ENCODE data around the gene IL13. TPM values are rescaled to one million over a fixed set of nuclear protein-coding genes. Genes with fewer than 3 reads are reported as not detected.

IL13 gene
- polyA plus RNA-seq, 1 donor (not counting 4 experiments of a cell fraction or from before 2014, with no cell fraction given) = not detected

- Histone ChIP-seq H3K4me2 (ENCODE audit: control insufficient read depth, extremely low read depth, insufficient read depth, low read depth, low read length) (no peak overlapping the region), H3K9ac (ENCODE audit: control insufficient read depth, extremely low read depth, insufficient read depth, low read length) (no peak overlapping the region), H3K9me1 (ENCODE audit: control insufficient read depth, extremely low read depth, insufficient read depth, low read length) (no peaks in the 10 kb centered on the region), H3K36me3 (ENCODE audit: control insufficient read depth in 2 of 2, extremely low read depth in 1 of 2, insufficient read depth in 2 of 2, low read length in 2 of 2) (no peaks in the 10 kb centered on the region), H3K27ac (ENCODE audit: control insufficient read depth, insufficient read depth, low read length) (no peak overlapping the region), H4K20me1 (ENCODE audit: control insufficient read depth, extremely low read depth, insufficient read depth, low read length) (no peaks in the 10 kb centered on the region), H2AFZ (ENCODE audit: control insufficient read depth, low read length) (no peak overlapping the region), H3K27me3 (ENCODE audit: control insufficient read depth, extremely low read depth, insufficient read depth, low read length) (no peaks in the 10 kb centered on the region), H3K9me3 (ENCODE audit: control insufficient read depth, low read depth, low read length) (no peaks in the 10 kb centered on the region), H3K4me1 (ENCODE audit: control insufficient read depth, extremely low read depth, insufficient read depth, low read length) (no peaks in the 10 kb centered on the region), H3K4me3 (ENCODE audit: control insufficient read depth in 2 of 3, extremely low read depth in 1 of 3, insufficient read depth in 2 of 3, low read depth in 1 of 3, low read length in 3 of 3) (no peak overlapping the region), H3K79me2 (ENCODE audit: control insufficient read depth, insufficient read depth, low read length) (no peaks in the 10 kb centered on the region)
- dilution Hi-C loops (cut with MboI; ENCODE audit: extremely low pct_ligation_motif_present, low sequenced_read_pairs) = no loop called here
- no peak for TF ChIP-seq EZH2 (IDR thresholded peaks at IDR 0.05; ENCODE audit: low read length)
- FAIRE-seq (no peak), DNase-seq (ENCODE audit: low read depth, low spot score) (no peak)
Observed at GRCh38 chr5:132665574-132666080, 7.7 kb downstream of the IL13 start.

GRCh38 chr5:132666310-132667123, 8.5 kb downstream of the IL13 start:
- TF ChIP-seq CTCF (optimal IDR thresholded peaks at IDR 0.05 in 1 of 3, IDR thresholded peaks at IDR 0.05 in 1 of 3, conservative IDR thresholded peaks at IDR 0.05 in 1 of 3; ENCODE audit: extremely low read depth in 1 of 3, insufficient read depth in 2 of 3, low read length in 3 of 3) (no peak), EZH2 (IDR thresholded peaks at IDR 0.05; ENCODE audit: low read length) (no peak)
- no peak for FAIRE-seq

More at GRCh38 chr5:132666310-132667123, 8.5 kb downstream of the IL13 start:
- no peak for DNase-seq (ENCODE audit: low read depth, low spot score)
- H4K20me1 ChIP-seq (ENCODE audit: control insufficient read depth, extremely low read depth, insufficient read depth, low read length) = no peaks in the 10 kb centered on the region
- H3K27ac ChIP-seq (ENCODE audit: control insufficient read depth, insufficient read depth, low read length) = no peak overlapping the region
- no peaks in the 10 kb centered on the region for H3K9me1 ChIP-seq (ENCODE audit: control insufficient read depth, extremely low read depth, insufficient read depth, low read length)
- H3K79me2 ChIP-seq (ENCODE audit: control insufficient read depth, insufficient read depth, low read length) = no peaks in the 10 kb centered on the region
- no peaks in the 10 kb centered on the region for H3K9me3 ChIP-seq (ENCODE audit: control insufficient read depth, low read depth, low read length)
- no peaks in the 10 kb centered on the region for H3K27me3 ChIP-seq (ENCODE audit: control insufficient read depth, extremely low read depth, insufficient read depth, low read length)
- H3K36me3 ChIP-seq (ENCODE audit: control insufficient read depth in 2 of 2, extremely low read depth in 1 of 2, insufficient read depth in 2 of 2, low read length in 2 of 2) = no peaks in the 10 kb centered on the region
- no peak overlapping the region for H2AFZ ChIP-seq (ENCODE audit: control insufficient read depth, low read length)
- no peak overlapping the region for H3K4me3 ChIP-seq (ENCODE audit: control insufficient read depth in 2 of 3, extremely low read depth in 1 of 3, insufficient read depth in 2 of 3, low read depth in 1 of 3, low read length in 3 of 3)
- no peak overlapping the region for H3K4me2 ChIP-seq (ENCODE audit: control insufficient read depth, extremely low read depth, insufficient read depth, low read depth, low read length)
- dilution Hi-C loops (cut with MboI; ENCODE audit: extremely low pct_ligation_motif_present, low sequenced_read_pairs) = no loop called here
- H3K4me1 ChIP-seq (ENCODE audit: control insufficient read depth, extremely low read depth, insufficient read depth, low read length) = no peaks in the 10 kb centered on the region
- no peak overlapping the region for H3K9ac ChIP-seq (ENCODE audit: control insufficient read depth, extremely low read depth, insufficient read depth, low read length)

Measured in keratinocyte (primary cell).